Measurements from ENCODE around the gene PSTPIP2.

DNA sequence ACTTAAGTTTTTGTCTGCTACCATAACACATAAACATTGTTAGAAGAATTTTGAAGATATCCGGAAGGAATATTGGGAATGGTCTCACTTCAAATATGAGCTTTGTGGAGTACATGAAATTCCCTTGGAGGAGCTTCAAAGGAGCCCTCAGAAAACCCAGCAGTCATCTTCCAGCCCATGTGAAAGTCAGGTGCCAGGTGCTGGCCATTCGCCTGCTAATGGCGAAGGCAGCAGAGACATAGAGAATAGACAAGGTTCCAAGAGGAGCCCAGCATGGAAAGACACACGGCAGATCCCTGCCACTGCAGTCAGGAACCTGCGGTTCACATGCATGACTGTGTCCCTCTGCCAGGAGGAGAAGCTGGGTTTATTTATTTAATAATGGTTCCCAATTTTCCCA, 64.9 kb downstream of the PSTPIP2 start:
- TF ChIP-seq, protein P1, sequence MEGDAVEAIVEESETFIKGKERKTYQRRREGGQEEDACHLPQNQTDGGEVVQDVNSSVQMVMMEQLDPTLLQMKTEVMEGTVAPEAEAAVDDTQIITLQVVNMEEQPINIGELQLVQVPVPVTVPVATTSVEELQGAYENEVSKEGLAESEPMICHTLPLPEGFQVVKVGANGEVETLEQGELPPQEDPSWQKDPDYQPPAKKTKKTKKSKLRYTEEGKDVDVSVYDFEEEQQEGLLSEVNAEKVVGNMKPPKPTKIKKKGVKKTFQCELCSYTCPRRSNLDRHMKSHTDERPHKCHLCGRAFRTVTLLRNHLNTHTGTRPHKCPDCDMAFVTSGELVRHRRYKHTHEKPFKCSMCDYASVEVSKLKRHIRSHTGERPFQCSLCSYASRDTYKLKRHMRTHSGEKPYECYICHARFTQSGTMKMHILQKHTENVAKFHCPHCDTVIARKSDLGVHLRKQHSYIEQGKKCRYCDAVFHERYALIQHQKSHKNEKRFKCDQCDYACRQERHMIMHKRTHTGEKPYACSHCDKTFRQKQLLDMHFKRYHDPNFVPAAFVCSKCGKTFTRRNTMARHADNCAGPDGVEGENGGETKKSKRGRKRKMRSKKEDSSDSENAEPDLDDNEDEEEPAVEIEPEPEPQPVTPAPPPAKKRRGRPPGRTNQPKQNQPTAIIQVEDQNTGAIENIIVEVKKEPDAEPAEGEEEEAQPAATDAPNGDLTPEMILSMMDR (IDR thresholded peaks at IDR 0.05; ENCODE audit: control extremely low read depth in 1 of 3, insufficient read depth in 1 of 3, low read depth in 1 of 3, low read length in 3 of 3) = no peak
- TF ChIP-seq EZH2 (IDR thresholded peaks at IDR 0.05; ENCODE audit: low read depth, low read length, severe bottlenecking) (no peak), RAD21 (IDR thresholded peaks at IDR 0.05 in 1 of 2, conservative IDR thresholded peaks at IDR 0.05 in 1 of 2; ENCODE audit: low read depth in 2 of 2, low read length in 2 of 2) (no peak), TAF1 (IDR thresholded peaks at IDR 0.05; ENCODE audit: low read depth, low read length) (no peak), SP1 (IDR thresholded peaks at IDR 0.05; ENCODE audit: low read depth, low read length) (no peak), JUN (IDR thresholded peaks at IDR 0.05; ENCODE audit: low read depth, low read length) (no peak), CHD7 (IDR thresholded peaks at IDR 0.05; ENCODE audit: insufficient replicate concordance, low read length) (no peak), CHD2 (IDR thresholded peaks at IDR 0.05; ENCODE audit: low read length) (no peak), ZNF274 (IDR thresholded peaks at IDR 0.05; ENCODE audit: borderline replicate concordance, extremely low read depth, low read length) (no peak), KDM5A (IDR thresholded peaks at IDR 0.05; ENCODE audit: low read length) (no peak), EP300 (IDR thresholded peaks at IDR 0.05; ENCODE audit: borderline replicate concordance in 1 of 2, low read depth in 2 of 2, low read length in 2 of 2) (no peak)
